Measurements from ENCODE around the gene LIN54. TPM values are rescaled to one million over a fixed set of nuclear protein-coding genes. Genes with fewer than 3 reads are reported as not detected.

LIN54 gene
- total and polyA plus RNA-seq, 2 of the 13 experiments (the other 11 are each of a cell fraction or from before 2014, with no cell fraction given): 25.2 to 32.9 TPM

DNA sequence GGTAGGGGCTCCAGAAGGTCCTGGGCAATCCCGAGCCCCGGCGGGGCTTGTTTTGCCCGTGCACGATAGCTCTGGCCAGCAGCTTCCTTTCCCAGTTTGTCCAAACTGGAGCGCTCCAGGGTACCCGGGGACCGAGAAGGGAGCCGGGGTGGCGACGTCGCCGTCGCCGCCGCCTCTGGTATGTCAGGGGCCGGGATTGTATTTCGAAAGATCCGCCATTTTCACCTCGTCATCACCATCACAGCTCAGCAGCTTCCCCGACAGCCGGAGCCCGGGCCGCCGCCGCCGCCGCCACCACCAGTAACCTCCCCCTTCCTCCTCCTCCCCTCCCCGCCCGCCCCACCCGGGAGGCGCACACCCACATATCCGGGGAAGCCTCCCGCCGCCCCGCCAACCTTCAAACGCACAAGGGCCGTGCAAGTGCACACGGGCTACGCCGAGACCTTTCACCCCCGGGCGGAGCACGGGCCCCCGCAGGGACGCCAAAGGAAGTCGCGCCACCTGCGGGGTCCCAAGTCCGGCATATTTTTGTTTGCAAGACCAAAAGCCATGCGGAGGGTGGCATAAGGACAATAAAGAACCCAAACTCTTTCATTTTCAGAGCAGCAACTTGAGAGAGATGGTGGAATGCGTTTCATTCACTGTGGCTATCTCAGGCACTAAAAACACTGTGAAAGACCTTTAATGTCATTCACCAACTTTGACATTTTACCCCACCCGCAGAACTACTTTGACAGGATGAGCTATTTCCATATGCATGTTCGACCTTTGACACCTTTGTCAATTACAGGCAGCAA is at the start of gene LIN54 (continued):
- TF ChIP-seq ESRRA (CRISPR knock-in tag; IDR thresholded peaks at IDR 0.05; ENCODE audit: low read depth) (peak; percentile 78), ETV6 (CRISPR knock-in tag; conservative IDR thresholded peaks at IDR 0.05) (no peak), ZNF484 (CRISPR knock-in tag; IDR thresholded peaks at IDR 0.05; ENCODE audit: borderline replicate concordance, low read depth) (no peak), ZNF780A (CRISPR knock-in tag; IDR thresholded peaks at IDR 0.05) (no peak), EED (CRISPR knock-in tag; IDR thresholded peaks at IDR 0.05) (no peak), ZNF296 (CRISPR knock-in tag; conservative IDR thresholded peaks at IDR 0.05) (no peak), RFXAP (CRISPR knock-in tag; IDR thresholded peaks at IDR 0.05; ENCODE audit: borderline replicate concordance) (no peak), ZNF781 (CRISPR knock-in tag; IDR thresholded peaks at IDR 0.05; ENCODE audit: borderline replicate concordance, not compliant biosample characterization) (no peak), SP4 (CRISPR knock-in tag; IDR thresholded peaks at IDR 0.05) (no peak), GLI4 (CRISPR knock-in tag; IDR thresholded peaks at IDR 0.05; ENCODE audit: borderline replicate concordance) (no peak), ZNF564 (CRISPR knock-in tag; IDR thresholded peaks at IDR 0.05) (0 out of 2 replicates have a peak, but pooled peaks have one; percentile 55), REL (CRISPR knock-in tag; conservative IDR thresholded peaks at IDR 0.05) (no peak), ZNF20 (CRISPR knock-in tag; IDR thresholded peaks at IDR 0.05) (no peak), ISX (CRISPR knock-in tag; conservative IDR thresholded peaks at IDR 0.05) (no peak), KDM1A (CRISPR knock-in tag; IDR thresholded peaks at IDR 0.05) (no peak), RNF2 (conservative IDR thresholded peaks at IDR 0.05; ENCODE audit: low read depth) (no peak), TP53 (CRISPR knock-in tag; conservative IDR thresholded peaks at IDR 0.05) (no peak), AGO2 (optimal IDR thresholded peaks at IDR 0.05; ENCODE audit: low read depth, low read length) (no peak), TCF7 (IDR thresholded peaks at IDR 0.05; ENCODE audit: low read depth) (peak; percentile 59), ZNF253 (CRISPR knock-in tag; IDR thresholded peaks at IDR 0.05; ENCODE audit: borderline replicate concordance) (no peak), TAF15 (IDR thresholded peaks at IDR 0.05; ENCODE audit: low read depth, low read length, poor library complexity, severe bottlenecking) (no peak)
- TF ChIP-seq, protein P1, sequence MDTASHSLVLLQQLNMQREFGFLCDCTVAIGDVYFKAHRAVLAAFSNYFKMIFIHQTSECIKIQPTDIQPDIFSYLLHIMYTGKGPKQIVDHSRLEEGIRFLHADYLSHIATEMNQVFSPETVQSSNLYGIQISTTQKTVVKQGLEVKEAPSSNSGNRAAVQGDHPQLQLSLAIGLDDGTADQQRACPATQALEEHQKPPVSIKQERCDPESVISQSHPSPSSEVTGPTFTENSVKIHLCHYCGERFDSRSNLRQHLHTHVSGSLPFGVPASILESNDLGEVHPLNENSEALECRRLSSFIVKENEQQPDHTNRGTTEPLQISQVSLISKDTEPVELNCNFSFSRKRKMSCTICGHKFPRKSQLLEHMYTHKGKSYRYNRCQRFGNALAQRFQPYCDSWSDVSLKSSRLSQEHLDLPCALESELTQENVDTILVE (CRISPR knock-in tag; IDR thresholded peaks at IDR 0.05): no peak
- TF ChIP-seq, protein P2, sequence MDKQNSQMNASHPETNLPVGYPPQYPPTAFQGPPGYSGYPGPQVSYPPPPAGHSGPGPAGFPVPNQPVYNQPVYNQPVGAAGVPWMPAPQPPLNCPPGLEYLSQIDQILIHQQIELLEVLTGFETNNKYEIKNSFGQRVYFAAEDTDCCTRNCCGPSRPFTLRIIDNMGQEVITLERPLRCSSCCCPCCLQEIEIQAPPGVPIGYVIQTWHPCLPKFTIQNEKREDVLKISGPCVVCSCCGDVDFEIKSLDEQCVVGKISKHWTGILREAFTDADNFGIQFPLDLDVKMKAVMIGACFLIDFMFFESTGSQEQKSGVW (CRISPR knock-in tag; IDR thresholded peaks at IDR 0.05; ENCODE audit: borderline replicate concordance): no peak
- TF ChIP-seq, protein P3, sequence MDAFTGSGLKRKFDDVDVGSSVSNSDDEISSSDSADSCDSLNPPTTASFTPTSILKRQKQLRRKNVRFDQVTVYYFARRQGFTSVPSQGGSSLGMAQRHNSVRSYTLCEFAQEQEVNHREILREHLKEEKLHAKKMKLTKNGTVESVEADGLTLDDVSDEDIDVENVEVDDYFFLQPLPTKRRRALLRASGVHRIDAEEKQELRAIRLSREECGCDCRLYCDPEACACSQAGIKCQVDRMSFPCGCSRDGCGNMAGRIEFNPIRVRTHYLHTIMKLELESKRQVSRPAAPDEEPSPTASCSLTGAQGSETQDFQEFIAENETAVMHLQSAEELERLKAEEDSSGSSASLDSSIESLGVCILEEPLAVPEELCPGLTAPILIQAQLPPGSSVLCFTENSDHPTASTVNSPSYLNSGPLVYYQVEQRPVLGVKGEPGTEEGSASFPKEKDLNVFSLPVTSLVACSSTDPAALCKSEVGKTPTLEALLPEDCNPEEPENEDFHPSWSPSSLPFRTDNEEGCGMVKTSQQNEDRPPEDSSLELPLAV (CRISPR knock-in tag; conservative IDR thresholded peaks at IDR 0.05; ENCODE audit: low read depth): no peak
- TF ChIP-seq, protein P4, sequence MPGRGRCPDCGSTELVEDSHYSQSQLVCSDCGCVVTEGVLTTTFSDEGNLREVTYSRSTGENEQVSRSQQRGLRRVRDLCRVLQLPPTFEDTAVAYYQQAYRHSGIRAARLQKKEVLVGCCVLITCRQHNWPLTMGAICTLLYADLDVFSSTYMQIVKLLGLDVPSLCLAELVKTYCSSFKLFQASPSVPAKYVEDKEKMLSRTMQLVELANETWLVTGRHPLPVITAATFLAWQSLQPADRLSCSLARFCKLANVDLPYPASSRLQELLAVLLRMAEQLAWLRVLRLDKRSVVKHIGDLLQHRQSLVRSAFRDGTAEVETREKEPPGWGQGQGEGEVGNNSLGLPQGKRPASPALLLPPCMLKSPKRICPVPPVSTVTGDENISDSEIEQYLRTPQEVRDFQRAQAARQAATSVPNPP (CRISPR knock-in tag; IDR thresholded peaks at IDR 0.05): no peak
